Measurements from ENCODE around the gene STXBP1. TPM values are rescaled to one million over a fixed set of nuclear protein-coding genes. Genes with fewer than 3 reads are reported as not detected.

Gene STXBP1
- total and polyA plus RNA-seq, 2 of the 8 experiments (the other 6 are each of a cell fraction or from before 2014, with no cell fraction given), result 11.5 to 60.9 TPM

DNA sequence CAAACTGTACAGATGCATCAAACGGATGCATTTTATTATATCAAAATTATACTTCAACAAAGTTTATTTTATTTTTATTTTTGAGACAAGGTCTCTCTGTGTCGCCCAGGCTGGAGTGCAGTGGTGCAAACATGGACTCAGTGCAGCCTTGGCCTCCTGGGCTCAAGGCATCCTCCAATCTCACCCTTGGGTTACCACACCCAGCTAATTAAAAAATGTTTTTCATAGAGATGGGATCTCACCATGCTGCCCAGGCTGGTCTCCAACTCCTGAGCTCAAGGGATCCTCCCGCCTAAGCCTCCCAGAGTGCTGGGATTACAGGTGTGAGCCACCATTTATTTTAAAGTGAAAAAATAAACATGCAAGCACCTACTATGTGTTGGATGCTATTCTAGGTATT is 40.1 kb upstream of the STXBP1 start:
- CTCF ChIA-PET (ENCODE audit: partially characterized antibody), result interaction anchor here (0.9 to 1.6 kb wide), 5 partner anchors 9 to 163 kb away, joined by 3 to 4 read pairs (median 4); partner anchors contain the start of gene TOR2A
- Histone ChIP-seq H3K36me3 (ENCODE audit: control insufficient read depth in 2 of 4, insufficient read depth in 4 of 4, low read length in 3 of 4) (no peaks in the 10 kb centered on the region), H3K4ac (replicated peaks; ENCODE audit: insufficient read length, low read depth, low read length) (no peak overlapping the region), H3K56ac (replicated peaks; ENCODE audit: insufficient read length, low read depth, low read length) (no peak overlapping the region), H3K18ac (ENCODE audit: extremely low read depth, low read length) (no peak overlapping the region), H4K20me1 (replicated peaks in 1 of 2; ENCODE audit: control insufficient read depth in 1 of 2, insufficient read depth in 2 of 2, low read length in 2 of 2) (peaks cover 0 to 2% of the 10 kb centered on the region in 2 experiments), H2AFZ (ENCODE audit: low read length) (no peak overlapping the region), H3K4me3 (ENCODE audit: extremely low read depth in 1 of 4, insufficient read depth in 2 of 4, low read depth in 3 of 4, low read length in 4 of 4) (no peak overlapping the region), H3K9me3 (ENCODE audit: insufficient read depth in 2 of 2, low read depth in 1 of 2, low read length in 1 of 2) (no peaks in the 10 kb centered on the region), H2BK12ac (ENCODE audit: low read depth, low read length) (no peak overlapping the region), H3K79me2 (ENCODE audit: control insufficient read depth in 1 of 2, insufficient read depth in 2 of 2, low read length in 2 of 2) (peaks cover 0 to 11% of the 10 kb centered on the region in 2 experiments; a peak in 1 of 4 replicates), H2BK5ac (ENCODE audit: low read depth, low read length) (no peak overlapping the region), H3K79me1 (ENCODE audit: low read depth, low read length) (no peaks in the 10 kb centered on the region), H2AK5ac (ENCODE audit: low read depth, low read length) (no peak overlapping the region), H2BK120ac (replicated peaks; ENCODE audit: low read depth, low read length) (no peak overlapping the region), H3K14ac (ENCODE audit: insufficient read length) (no peak overlapping the region), H2BK15ac (ENCODE audit: low read length) (no peak overlapping the region), H4K8ac (ENCODE audit: extremely low read depth, insufficient read depth, low read length) (no peak overlapping the region), H3K27me3 (replicated peaks in 1 of 4; ENCODE audit: control insufficient read depth in 3 of 4, extremely low read depth in 1 of 4, insufficient read depth in 3 of 4, low read length in 3 of 4) (peaks cover 0 to 5% (median 2%) of the 10 kb centered on the region in 4 experiments; a peak in 3 of 7 replicates), H3K27ac (ENCODE audit: low read depth, low read length) (no peak overlapping the region), H3K4me1 (replicated peaks in 1 of 4; ENCODE audit: control insufficient read depth in 3 of 4, insufficient read depth in 4 of 4, low read length in 3 of 4) (peaks cover 0 to 11% (median 8%) of the 10 kb centered on the region in 4 experiments; a peak in 6 of 7 replicates), H3K23me2 (ENCODE audit: low read depth, low read length) (peaks cover 15% of the 10 kb centered on the region; the same call in 1 of the 2 replicates), H2BK20ac (ENCODE audit: low read length) (no peak overlapping the region), H3K4me2 (ENCODE audit: insufficient read depth in 1 of 2, low read depth in 2 of 2, low read length in 2 of 2) (no peak overlapping the region), H4K5ac (ENCODE audit: insufficient read length, low read depth, low read length) (no peak overlapping the region), H3K23ac (ENCODE audit: insufficient read length) (no peak overlapping the region), H4K91ac (replicated peaks; ENCODE audit: insufficient read length, low read length) (no peak overlapping the region), H3K9ac (replicated peaks in 1 of 4; ENCODE audit: extremely low read depth in 1 of 4, low read depth in 3 of 4, low read length in 3 of 4) (no peak overlapping the region)
- WGBS, 2 experiments (ENCODE audit: extremely low coverage in 1 of 2, insufficient coverage in 1 of 2, insufficient read length in 1 of 2, insufficient replicate concordance in 2 of 2, low coverage in 1 of 2, low lambda C conversion rate in 2 of 2, missing lambda C conversion rate in 1 of 2), result 86% methylated on average over 3 of the region's 3 CpGs; no CpG with 5 or more reads in 1 of the 2 experiments
- DNase-seq (ENCODE audit: low read depth in 1 of 2, low spot score in 2 of 2) (no peak), FAIRE-seq (no peak)
- POLR2A ChIA-PET (ENCODE audit: partially characterized antibody), result interaction anchor here (0.7 kb wide), 1 partner anchor 18 kb away, joined by 3 read pairs; no protein-coding TSS in a partner anchor
- TF ChIP-seq TBP (IDR thresholded peaks at IDR 0.05; ENCODE audit: low read depth, low read length) (no peak), KDM4A (IDR thresholded peaks at IDR 0.05; ENCODE audit: low read depth, low read length, severe bottlenecking) (no peak), BRCA1 (IDR thresholded peaks at IDR 0.05; ENCODE audit: low read depth, low read length) (no peak), NRF1 (IDR thresholded peaks at IDR 0.05; ENCODE audit: low read depth, low read length) (no peak), SP4 (IDR thresholded peaks at IDR 0.05; ENCODE audit: low read length) (no peak)
- TF ChIP-seq, protein P1, sequence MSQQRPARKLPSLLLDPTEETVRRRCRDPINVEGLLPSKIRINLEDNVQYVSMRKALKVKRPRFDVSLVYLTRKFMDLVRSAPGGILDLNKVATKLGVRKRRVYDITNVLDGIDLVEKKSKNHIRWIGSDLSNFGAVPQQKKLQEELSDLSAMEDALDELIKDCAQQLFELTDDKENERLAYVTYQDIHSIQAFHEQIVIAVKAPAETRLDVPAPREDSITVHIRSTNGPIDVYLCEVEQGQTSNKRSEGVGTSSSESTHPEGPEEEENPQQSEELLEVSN (IDR thresholded peaks at IDR 0.05), result no peak
